Skeletal muscle cell (primary cell): ENCODE results near the gene UQCRQ.
A peak's percentile ranks its signal among the peaks of the same experiment; 100 is the strongest.

Source experiments
- DNase-seq: peaks from one replicate; pipeline ENCODE4 v3.0.0-alpha.2; 2010; ENCODE audit warnings: low read depth
- H3K4me3 ChIP-seq: 2 replicates; pipeline ENCODE4 v1.5.1; 2011; ENCODE audit warnings: low read depth, mild to moderate bottlenecking, control low read depth, low read length, moderate library complexity

The UQCRQ gene

DNA sequence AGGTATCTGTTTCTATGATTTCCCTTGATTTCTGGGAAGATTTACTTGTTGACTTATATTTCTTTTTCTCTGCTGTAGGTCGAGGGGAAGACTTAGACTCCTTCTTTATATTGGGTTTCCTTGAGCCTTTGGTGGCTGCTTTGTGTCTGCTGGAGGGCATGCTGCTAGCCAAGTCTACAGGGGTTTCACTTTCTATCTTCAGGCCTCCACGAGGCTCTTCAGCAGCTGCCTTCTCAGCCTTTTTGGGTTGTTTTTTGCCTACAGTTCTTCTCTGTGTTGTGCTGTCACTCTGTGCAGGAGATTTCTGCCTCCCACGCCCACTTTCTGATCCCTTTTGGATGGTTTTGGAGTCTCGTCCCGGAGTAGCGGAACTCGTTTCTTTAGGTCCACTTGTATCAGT lies 30.2 kb downstream of the UQCRQ start:
- DNase-seq = no peak
- H3K4me3 ChIP-seq = no peak overlapping the region

DNA sequence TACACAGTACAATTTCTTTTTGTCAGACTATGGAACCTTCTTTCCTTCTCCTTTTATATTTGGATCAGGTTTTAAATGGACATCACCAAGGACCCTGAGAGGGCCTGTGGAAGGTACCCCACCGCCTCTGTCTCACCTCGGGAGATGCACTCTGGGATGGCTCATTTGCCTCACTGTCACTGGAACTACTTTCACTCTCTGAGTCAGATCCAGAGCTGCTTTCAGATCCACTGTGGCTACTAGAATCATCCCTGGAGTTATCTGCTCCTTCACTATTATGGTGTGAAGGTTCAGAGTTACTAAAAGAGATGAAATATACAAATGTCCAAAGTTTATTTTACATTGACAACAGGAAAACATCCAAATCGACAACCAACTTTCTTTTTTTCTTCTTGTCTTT lies 31.7 kb downstream of the UQCRQ start:
- H3K4me3 ChIP-seq = no peak overlapping the region
- no peak for DNase-seq

DNA sequence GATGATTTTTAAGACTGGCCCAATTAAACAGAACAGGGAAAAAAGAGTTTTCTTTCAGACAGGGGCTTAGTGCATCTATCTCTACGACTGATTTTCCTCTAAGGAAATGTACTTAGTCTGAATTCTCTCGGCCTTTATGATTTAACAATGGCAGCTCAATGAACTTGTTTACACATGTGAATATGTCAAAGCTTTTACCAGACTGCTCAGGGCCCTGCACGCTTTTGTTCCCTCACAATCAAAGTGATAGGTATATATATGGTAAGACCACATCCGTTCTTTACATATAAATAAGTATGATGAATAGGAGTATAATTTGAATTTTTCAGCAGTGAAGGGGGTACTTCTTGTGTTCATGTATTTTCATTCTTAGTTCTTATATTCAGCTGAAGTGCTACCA lies 34.6 kb downstream of the UQCRQ start:
- DNase-seq = no peak
- H3K4me3 ChIP-seq = no peak overlapping the region

DNA sequence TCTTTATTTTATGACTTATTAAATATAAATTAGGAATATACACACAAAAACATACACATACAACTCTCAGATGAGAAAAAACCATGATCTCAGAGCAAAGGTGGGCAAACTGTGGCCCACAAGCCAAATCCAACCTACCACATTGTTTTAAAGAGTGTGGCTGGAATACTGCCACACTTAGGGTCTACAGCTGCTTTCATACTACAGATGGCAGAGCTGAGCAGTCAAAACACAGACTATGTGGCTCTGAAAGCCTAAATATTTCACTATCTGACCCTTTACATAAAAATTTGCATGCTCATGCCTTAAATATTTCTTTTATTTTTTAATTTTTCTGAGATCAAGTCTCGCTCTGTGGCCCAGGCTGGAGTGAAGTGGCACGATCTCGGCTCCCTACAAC lies 35.3 kb downstream of the UQCRQ start:
- H3K4me3 ChIP-seq = no peak overlapping the region
- no peak for DNase-seq

DNA sequence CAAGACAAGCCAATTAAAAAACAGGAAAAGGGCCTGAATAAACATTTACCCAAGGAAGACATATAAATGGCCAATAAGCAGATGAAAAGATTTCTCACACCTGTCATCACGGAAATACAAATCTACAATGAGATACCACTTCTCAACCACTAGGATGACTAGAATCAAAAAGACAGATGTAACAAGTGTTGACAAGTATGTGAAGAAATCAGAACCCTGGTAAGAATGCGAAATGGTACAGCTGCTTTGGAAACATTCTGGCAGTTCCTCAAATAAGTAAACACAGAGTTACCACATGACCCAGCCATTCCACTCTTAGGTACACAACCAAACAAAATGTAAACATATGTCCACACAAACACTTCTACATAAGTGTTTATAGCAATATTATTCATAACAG lies 39.5 kb downstream of the UQCRQ start:
- peak; percentile 9 for DNase-seq
- no peak overlapping the region for H3K4me3 ChIP-seq

DNA sequence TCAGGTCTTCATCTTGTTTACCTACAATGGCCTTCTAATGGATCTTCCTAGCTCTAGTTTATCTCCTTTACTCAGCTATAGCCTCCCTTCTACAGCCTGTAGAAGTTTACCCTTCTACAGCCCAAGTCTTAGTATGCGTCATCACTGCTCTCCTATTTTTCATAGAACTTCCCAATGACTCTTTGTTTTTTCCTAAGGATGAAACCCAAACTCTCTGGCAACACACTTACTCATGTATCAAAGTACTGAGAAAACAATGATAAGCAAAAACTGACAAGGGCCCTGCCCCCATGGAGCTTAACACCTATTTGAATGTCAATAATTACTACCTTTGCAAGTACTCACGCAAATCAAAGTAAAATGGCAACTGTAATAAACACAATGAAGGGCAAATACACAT lies 40.7 kb downstream of the UQCRQ start:
- H3K4me3 ChIP-seq = no peak overlapping the region
- no peak for DNase-seq

DNA sequence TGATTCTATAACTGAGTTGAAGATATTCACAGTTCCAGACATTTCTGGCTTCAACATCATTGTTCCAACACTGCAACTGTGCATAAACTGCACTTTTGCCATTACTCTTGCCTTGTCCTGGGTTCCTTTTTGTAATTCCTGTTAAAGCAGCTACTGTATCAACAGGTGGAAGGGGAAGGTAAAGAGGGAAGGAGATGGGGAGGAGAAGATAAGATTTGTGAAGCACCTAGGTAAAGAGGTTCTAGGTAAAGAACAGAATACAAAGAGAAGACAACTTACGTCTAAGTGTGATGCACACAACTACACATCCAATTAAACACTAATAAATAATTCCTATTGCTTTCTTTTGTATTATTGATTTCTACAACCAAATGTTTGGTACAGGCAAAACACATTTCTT lies 43.3 kb downstream of the UQCRQ start:
- no peak overlapping the region for H3K4me3 ChIP-seq

DNA sequence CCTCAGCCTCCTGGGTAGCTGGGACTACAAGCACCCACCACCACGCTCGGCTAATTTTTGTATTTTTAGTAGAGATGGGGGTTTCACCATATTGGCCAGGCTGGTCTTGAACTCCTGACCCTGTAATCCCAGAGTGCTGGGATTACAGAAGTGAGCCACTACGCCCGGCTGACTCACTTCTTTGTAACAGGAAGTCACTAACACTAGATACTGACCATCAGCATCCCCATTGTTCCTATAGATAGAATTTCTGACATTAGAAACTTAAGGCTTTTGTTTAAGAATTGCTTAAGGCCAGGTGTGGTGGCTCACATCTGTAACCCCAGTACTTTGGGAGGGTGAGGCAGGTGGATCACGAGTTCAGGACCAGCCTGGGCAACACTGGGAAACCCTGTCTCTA lies 49.2 kb downstream of the UQCRQ start:
- H3K4me3 ChIP-seq = no peak overlapping the region
- no peak for DNase-seq

More for the DNA sequence above, 43.3 kb downstream of the UQCRQ start:
- DNase-seq = no peak

DNA sequence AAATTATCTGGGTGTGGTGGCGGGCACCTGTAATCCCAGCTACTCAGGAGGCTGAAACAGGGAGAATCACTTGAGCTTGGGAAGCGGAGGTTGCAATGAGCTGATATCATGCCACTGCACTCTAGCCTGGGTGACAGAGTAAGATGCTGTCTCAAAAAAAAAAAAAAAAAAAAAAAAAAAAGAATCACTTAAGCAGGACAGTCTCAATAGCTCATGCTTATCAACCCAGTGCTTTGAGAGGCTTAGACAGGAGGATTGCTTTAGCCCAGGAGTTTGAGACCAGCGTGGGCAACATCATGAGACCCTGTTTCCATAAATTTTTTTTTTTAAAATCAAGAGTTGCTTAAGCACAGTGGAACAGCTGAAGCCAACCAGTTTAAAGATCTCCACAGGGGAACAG lies 49.6 kb downstream of the UQCRQ start:
- H3K4me3 ChIP-seq = no peak overlapping the region

More for the DNA sequence above, 49.6 kb downstream of the UQCRQ start:
- no peak for DNase-seq
